Measurements from ENCODE around the gene TIMP3.

GRCh38 chr22:32822179-32822877, 20.8 kb downstream of the TIMP3 start:
- TF ChIP-seq MAX (IDR thresholded peaks at IDR 0.05; ENCODE audit: insufficient read depth, insufficient read length) (no peak), POLR2AphosphoS5 (IDR thresholded peaks at IDR 0.05; ENCODE audit: insufficient read depth, low read depth, low read length) (no peak), CTCF (IDR thresholded peaks at IDR 0.05; ENCODE audit: extremely low read depth in 1 of 2, insufficient read depth in 1 of 2, low read depth in 1 of 2, low read length in 2 of 2) (no peak), FOS (IDR thresholded peaks at IDR 0.05; ENCODE audit: borderline replicate concordance, insufficient read depth, low read length) (no peak), POLR2A (IDR thresholded peaks at IDR 0.05; ENCODE audit: low read depth, low read length) (no peak), EZH2 (IDR thresholded peaks at IDR 0.05; ENCODE audit: borderline replicate concordance, low read depth, low read length, severe bottlenecking) (no peak), GATA2 (IDR thresholded peaks at IDR 0.05; ENCODE audit: insufficient read depth, insufficient read length, low read depth, low read length) (no peak), JUN (IDR thresholded peaks at IDR 0.05; ENCODE audit: borderline replicate concordance, insufficient read depth, insufficient read length, low read depth) (no peak), MYC (IDR thresholded peaks at IDR 0.05; ENCODE audit: low read depth, low read length) (no peak)
